Measurements from ENCODE around the gene KRT32. TPM values are rescaled to one million over a fixed set of nuclear protein-coding genes. Genes with fewer than 3 reads are reported as not detected.

The KRT32 gene
- total RNA-seq, 1 experiment from 2014 or later, result 0.72 TPM

GRCh38 chr17:41516147-41516829 is 49.1 kb upstream of the KRT32 start:
- Histone ChIP-seq H3K9me3 (ENCODE audit: control insufficient read depth, insufficient read depth, low read depth, low read length) (no peaks in the 10 kb centered on the region), H3K27me3 (ENCODE audit: control insufficient read depth, insufficient read depth, low read length) (no peaks in the 10 kb centered on the region), H3K27ac (ENCODE audit: low read length) (peak overlapping the region; percentile 96), H3K36me3 (ENCODE audit: control insufficient read depth, insufficient read depth, low read length) (no peaks in the 10 kb centered on the region), H3K4me3 (ENCODE audit: low read depth in 2 of 2, low read length in 2 of 2) (no peak overlapping the region), H3K4me1 (ENCODE audit: control insufficient read depth, insufficient read depth, low read length) (peaks cover 52% of the 10 kb centered on the region)
- in situ Hi-C loops (cut with HindIII; ENCODE audit: low pct_unique_long_range_greater_than_20kb, low sequenced_read_pairs), result no loop called here
- BruUV-seq (replicated peaks), result no TSS peak
- POLR2A ChIA-PET, result interaction anchor here (0.5 kb wide), 1 partner anchor 815 kb away, joined by 3 read pairs; no protein-coding TSS in a partner anchor
- CTCF ChIA-PET, result no interaction called here
- no peak for DNase-seq (ENCODE audit: low read depth, low spot score)
- intact Hi-C loops (cut with micrococcal nuclease; ENCODE audit: unreplicated experiment), result no loop called here
- no peak for TF ChIP-seq POLR2AphosphoS5 (IDR thresholded peaks at IDR 0.05; ENCODE audit: low read depth, low read length)
- TF ChIP-seq SIN3A (IDR thresholded peaks at IDR 0.05; ENCODE audit: borderline replicate concordance, insufficient read depth, low read depth, low read length), result no peak
- no peak for TF ChIP-seq TCF7L2 (IDR thresholded peaks at IDR 0.05; ENCODE audit: low read depth, low read length)
- ATAC-seq, result no peak

DNA sequence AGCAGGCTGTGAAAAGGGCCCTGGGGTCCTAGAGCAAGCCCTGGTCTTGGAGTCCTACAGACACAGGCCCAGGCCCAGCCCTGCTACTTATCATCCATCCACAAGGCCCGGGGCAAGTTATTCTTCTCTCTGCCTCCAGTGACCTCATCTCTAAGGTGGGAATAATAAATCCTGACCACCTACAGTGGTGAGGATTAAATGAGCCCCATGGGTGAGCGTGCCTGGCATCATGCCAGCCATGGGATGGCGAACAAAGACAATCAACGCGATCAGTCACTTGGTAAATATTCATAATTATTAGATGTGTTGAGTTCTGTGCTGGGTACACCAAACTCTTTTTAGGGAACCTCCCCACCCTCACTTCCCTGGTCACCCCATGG is 46.0 kb upstream of the KRT32 start:
- in situ Hi-C loops (cut with HindIII; ENCODE audit: low pct_unique_long_range_greater_than_20kb, low sequenced_read_pairs), result no loop called here
- ChIA-PET CTCF (no interaction called here), POLR2A (no interaction called here)
- H3K9me3 ChIP-seq (ENCODE audit: control insufficient read depth, insufficient read depth, low read depth, low read length), result no peaks in the 10 kb centered on the region
- TF ChIP-seq CTCF (IDR thresholded peaks at IDR 0.05) (no peak), TCF7L2 (IDR thresholded peaks at IDR 0.05; ENCODE audit: low read depth, low read length) (no peak), SIN3A (IDR thresholded peaks at IDR 0.05; ENCODE audit: borderline replicate concordance, insufficient read depth, low read depth, low read length) (no peak), POLR2AphosphoS5 (IDR thresholded peaks at IDR 0.05; ENCODE audit: low read depth, low read length) (no peak), REST (IDR thresholded peaks at IDR 0.05; ENCODE audit: insufficient read depth in 1 of 2, low read depth in 2 of 2, low read length in 1 of 2) (no peak)
- DNase-seq (ENCODE audit: low read depth, low spot score), result no peak
- peaks cover 30% of the 10 kb centered on the region for H3K4me1 ChIP-seq (ENCODE audit: control insufficient read depth, insufficient read depth, low read length)
- H3K27me3 ChIP-seq (ENCODE audit: control insufficient read depth, insufficient read depth, low read length), result no peaks in the 10 kb centered on the region
- intact Hi-C loops (cut with micrococcal nuclease; ENCODE audit: unreplicated experiment), result no loop called here
- no peaks in the 10 kb centered on the region for H3K36me3 ChIP-seq (ENCODE audit: control insufficient read depth, insufficient read depth, low read length)
- H3K4me3 ChIP-seq (ENCODE audit: low read depth in 2 of 2, low read length in 2 of 2), result no peak overlapping the region
- H3K27ac ChIP-seq (ENCODE audit: low read length), result peak overlapping the region; percentile 46; the same call in 1 of the 2 replicates
- no peak for ATAC-seq
- no TSS peak for BruUV-seq (replicated peaks)

GRCh38 chr17:41512546-41513167 is 45.5 kb upstream of the KRT32 start:
- Histone ChIP-seq H3K36me3 (ENCODE audit: control insufficient read depth, insufficient read depth, low read length) (no peaks in the 10 kb centered on the region), H3K4me1 (ENCODE audit: control insufficient read depth, insufficient read depth, low read length) (peaks cover 26% of the 10 kb centered on the region), H3K27me3 (ENCODE audit: control insufficient read depth, insufficient read depth, low read length) (no peaks in the 10 kb centered on the region), H3K9me3 (ENCODE audit: control insufficient read depth, insufficient read depth, low read depth, low read length) (no peaks in the 10 kb centered on the region), H3K27ac (ENCODE audit: low read length) (peak overlapping the region; percentile 25; the same call in 1 of the 2 replicates), H3K4me3 (ENCODE audit: low read depth in 2 of 2, low read length in 2 of 2) (no peak overlapping the region)
- no TSS peak for BruUV-seq (replicated peaks)
- POLR2A ChIA-PET, result no interaction called here
- in situ Hi-C loops (cut with HindIII; ENCODE audit: low pct_unique_long_range_greater_than_20kb, low sequenced_read_pairs) (no loop called here), intact Hi-C loops (cut with micrococcal nuclease; ENCODE audit: unreplicated experiment) (no loop called here)
- ATAC-seq (no peak), DNase-seq (ENCODE audit: low read depth, low spot score) (no peak)
- CTCF ChIA-PET, result no interaction called here
- no peak for TF ChIP-seq POLR2AphosphoS5 (IDR thresholded peaks at IDR 0.05; ENCODE audit: low read depth, low read length)
- TF ChIP-seq TCF7L2 (IDR thresholded peaks at IDR 0.05; ENCODE audit: low read depth, low read length), result no peak
- TF ChIP-seq REST (IDR thresholded peaks at IDR 0.05; ENCODE audit: insufficient read depth in 1 of 2, low read depth in 2 of 2, low read length in 1 of 2), result no peak
- TF ChIP-seq CTCF (IDR thresholded peaks at IDR 0.05), result no peak
- no peak for TF ChIP-seq SIN3A (IDR thresholded peaks at IDR 0.05; ENCODE audit: borderline replicate concordance, insufficient read depth, low read depth, low read length)

All from Panc1 (cell line).